GM20000 (cell line): Measurements from ENCODE around the gene GPRIN3.

Source experiments
- DNase-seq: peaks from one replicate; pipeline ENCODE4 v3.0.0; 2012; ENCODE audit warnings: low spot score
- TF ChIP-seq, protein P1 (sequence below): IDR thresholded peaks from 2 replicates; pipeline ENCODE4 v1.5.1; 2012; ENCODE audit warnings: mild to moderate bottlenecking, control low read depth; ENCODE audit errors: extremely low read depth, missing control alignments

The GPRIN3 gene

DNA sequence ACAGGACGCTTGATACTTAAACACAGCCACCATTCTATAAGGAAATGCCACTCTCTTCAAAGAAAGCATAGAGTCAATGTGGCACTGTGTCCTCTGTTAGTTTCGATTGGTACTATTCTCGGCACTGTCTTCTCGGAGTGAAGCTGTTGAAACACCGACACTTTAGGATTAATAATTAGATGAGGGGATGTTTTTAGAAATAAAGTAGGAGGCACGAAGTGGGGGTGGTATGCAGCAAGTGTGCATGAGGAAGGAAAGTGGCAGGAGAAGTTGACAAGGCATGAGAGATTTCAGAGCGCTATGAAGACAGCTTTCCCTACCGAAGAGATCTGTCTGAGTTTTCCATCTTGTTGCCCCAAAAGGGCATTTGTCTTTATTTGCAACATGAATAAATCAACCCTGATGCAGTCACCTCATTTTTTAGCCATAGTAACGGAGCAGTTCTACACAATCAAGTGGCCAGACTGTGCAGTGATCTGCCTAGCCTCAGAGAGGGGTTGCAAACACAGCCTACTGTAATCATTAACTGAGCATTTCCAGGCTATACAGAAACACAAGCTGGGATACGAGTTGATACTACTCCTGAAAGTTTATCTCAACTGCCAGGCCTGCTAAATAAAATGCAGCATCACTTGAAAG is 8.3 kb downstream of the GPRIN3 start:
- TF ChIP-seq, protein P1, sequence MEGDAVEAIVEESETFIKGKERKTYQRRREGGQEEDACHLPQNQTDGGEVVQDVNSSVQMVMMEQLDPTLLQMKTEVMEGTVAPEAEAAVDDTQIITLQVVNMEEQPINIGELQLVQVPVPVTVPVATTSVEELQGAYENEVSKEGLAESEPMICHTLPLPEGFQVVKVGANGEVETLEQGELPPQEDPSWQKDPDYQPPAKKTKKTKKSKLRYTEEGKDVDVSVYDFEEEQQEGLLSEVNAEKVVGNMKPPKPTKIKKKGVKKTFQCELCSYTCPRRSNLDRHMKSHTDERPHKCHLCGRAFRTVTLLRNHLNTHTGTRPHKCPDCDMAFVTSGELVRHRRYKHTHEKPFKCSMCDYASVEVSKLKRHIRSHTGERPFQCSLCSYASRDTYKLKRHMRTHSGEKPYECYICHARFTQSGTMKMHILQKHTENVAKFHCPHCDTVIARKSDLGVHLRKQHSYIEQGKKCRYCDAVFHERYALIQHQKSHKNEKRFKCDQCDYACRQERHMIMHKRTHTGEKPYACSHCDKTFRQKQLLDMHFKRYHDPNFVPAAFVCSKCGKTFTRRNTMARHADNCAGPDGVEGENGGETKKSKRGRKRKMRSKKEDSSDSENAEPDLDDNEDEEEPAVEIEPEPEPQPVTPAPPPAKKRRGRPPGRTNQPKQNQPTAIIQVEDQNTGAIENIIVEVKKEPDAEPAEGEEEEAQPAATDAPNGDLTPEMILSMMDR = no peak
- no peak for DNase-seq

DNA sequence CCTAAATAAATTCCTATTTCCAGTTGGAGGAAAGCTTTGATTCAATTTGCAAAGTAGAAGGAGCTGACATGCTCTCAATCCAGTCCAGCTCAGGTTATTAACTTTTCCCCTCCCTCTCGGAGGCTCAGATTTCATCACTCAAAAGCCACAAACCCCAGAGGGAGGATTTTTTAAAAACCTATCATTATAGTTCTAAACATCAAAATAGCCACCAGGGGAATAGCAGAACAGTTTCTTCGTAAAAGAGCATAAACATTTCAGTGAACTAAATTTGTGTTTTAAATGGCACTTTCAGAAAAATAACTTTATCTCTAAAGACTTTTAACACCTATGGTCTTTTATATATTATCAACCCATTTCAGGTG is 8.8 kb downstream of the GPRIN3 start:
- no peak for DNase-seq

DNA sequence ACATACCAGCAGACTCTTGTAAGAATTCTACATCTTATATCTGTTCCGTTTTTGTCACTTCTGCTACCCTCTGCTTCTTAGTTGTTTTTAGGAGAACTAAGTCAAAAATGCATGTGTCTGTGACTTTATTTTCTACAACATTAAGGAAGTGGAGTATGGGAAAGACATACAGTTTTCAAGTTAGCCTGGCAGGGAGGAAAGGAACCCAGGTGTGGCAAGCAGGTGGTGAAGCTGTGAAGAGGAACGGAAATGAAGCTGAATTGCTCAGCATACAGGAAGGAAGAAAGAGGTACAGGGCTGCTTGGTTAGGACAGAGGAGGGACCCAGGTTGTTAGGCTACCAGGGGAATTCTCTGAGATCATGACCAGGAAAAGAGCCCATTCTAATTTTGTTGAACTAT is 9.4 kb downstream of the GPRIN3 start:
- DNase-seq = no peak

More for the DNA sequence above, 8.8 kb downstream of the GPRIN3 start:
- TF ChIP-seq, protein P1 = no peak

DNA sequence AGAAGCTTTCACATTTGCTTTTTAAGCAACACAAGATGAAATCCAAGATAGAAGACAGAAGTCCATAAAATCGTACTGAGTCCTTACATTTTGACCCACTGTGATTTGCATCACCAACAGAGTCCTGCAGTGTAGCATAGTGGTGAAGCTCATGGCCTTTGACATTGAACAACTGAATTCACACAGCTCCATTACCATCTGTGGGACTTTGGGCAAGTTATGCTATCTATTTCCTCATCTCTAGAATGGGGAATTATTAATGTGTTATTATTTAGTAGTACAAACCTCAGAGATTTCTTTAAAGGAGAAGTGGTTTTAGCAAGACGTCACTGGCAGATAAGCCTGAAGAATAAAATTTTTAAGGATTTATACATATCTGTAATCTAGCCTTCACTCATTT is 10.7 kb downstream of the GPRIN3 start:
- TF ChIP-seq, protein P1 = no peak
- DNase-seq = no peak

More for the DNA sequence above, 9.4 kb downstream of the GPRIN3 start:
- TF ChIP-seq, protein P1 = no peak

DNA sequence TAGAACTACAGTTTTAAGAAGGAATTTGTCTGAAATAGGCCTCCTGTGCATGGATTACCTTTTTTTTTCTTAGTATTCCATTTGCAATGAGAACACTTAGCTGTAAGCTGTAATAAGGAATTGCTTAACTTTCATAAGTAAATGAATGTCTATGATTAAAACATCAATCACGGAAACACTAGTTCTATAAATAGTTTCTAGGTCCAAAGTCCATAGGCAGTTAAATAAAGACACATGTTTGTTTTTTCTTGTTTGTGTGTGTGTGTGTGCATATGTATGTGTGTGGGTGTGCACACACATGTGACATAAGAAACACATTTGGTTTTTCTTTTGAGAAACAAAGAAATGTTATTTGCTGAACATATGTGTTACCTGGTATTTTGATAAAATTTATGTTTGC is 11.2 kb downstream of the GPRIN3 start:
- no peak for DNase-seq
- TF ChIP-seq, protein P1 = no peak

DNA sequence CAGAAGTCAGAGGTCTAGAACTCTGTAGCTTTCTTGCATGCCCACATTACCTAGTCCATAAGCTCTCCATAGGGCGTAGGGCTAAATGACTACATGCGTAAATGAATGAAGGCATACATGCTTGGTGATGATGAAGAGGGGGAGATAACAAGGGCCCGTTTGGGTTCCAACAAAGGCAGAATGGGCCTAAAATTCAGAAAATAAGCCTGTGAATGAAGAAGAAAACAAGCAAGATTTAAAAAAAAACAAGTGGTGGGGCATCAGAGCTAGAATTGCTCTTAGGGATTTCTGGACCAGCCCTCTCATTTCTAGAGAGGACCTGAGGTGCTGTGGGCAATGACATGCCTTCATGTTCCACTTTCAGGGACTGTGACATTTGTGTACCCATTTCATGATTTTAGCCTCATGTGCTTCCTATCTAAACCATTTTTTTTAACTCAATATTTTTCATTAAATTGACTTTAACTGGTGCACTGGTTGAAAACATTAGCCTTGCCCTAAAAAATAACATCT is 12.1 kb downstream of the GPRIN3 start:
- TF ChIP-seq, protein P1 = no peak
- no peak for DNase-seq

DNA sequence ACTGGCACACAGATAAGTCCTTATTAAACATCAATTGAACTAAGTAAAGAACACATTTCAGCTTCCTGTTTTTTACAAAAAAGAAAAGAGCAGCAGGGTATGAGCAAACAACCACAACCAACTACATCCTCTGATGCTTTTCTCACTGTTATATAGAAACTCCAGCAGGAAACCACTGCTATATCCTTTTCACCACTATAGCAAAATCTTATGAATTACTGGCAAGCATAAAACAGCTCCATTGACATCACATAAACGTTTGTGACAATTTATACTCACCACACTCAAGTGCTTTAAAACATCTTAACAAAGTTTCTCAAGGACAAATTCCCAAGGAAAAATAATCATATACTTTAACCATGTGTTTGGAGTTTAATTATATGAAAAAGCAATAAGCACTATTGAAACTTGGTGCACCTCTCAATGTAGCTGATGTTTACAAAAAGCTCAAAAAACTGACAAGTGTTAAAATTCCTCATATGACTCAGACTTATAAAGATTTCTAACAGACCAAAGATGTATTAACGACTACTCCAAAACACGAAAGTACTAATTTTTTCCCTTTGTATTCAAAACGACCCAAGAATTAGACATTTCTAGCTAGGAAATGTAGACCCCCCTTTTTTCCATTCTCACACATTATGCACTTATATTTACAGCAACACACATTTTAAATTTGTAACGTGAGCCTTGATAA is 12.9 kb downstream of the GPRIN3 start:
- TF ChIP-seq, protein P1 = no peak
- DNase-seq = peak; percentile 35
